Measurements from ENCODE around the gene NBEA.

The NBEA gene

GRCh38 chr13:35292329-35292728 is 350.3 kb downstream of the NBEA start:
- no peak for DNase-seq

DNA sequence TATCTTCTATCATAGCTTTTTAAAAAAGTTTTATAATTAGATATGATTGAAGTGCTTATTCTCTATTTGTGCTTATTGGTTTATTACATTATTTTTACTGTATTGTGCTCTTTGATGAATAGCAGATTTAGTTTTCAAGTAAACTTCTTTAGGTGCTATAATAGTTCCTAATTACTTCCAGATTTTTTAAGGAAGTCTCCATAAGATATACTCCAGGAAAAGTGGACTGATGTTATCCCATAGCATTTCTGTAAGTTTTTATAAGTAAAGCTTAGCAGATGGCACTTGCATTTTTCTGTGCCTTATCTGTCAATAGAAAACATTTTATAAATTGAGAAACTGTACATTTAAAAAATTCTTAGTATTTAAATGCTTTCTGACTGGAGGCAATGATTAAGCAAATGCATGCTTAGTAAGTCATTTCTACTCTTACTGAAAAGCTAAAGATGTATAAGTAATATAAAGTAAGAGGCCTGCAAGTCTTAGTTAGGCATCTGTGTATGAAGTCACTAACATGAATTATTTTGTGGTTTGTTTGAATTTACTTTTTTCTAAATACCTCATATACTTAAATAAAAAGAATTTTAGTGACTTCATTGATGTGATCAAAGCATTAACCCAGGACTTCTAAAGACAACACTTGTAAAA is 351.6 kb downstream of the NBEA start:
- no peak for DNase-seq

DNA sequence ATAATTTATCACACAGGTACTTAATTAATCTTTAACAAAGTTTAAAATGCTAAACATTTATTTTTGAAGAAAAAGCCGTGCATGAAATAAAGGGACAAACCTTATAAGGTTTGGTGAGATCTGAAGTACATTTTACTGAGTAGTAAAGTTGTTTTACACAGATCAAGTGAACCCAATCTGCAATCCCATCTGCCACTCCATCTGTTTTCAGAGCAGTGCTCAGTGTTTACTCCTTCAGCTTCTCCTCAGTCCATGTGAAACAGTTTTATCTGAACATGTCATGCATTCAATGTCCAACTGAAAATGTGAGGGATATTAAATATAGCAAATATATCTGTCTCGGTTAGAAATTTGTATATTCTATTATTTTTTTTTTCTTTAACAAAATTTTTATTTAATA is 367.6 kb downstream of the NBEA start:
- DNase-seq = no peak

DNA sequence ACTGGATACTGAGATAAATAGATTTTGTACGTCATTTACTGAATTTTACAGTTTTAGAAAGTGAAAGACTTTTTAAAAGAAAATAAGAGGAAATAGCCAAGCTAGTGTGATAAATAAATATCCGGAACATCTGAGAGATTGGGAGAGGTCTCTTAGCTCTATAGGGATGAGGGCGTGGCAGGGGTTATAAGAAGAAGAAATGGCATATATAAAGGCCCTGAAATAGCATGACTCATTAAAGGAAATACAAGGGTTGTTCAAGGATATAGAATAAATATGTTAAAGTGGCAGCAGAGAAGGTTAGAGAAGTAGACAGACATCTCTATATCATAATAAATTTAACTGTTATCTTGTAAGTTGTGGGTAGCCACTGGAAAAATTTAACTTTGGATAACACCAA is 390.1 kb downstream of the NBEA start:
- DNase-seq = no peak

DNA sequence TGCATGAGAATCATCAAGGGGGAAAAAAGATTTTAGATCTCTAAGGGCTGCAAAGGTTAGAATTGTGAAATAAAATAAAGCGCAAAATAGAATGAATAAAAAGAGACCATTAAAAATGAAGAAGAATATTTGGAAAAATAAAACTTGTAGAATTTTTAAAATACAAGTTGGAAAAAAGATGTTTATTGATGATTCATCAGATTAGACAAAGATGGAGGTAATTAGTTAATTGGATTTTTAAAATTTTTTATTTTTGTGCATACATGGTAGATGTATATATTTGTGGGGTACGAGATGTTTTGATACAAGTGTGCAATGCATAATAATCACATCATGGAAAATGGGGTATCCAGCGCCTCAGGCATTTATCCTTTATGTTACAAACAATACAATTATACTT is 391.1 kb downstream of the NBEA start:
- DNase-seq = no peak

- DNase-seq = no peak
Observed at GRCh38 chr13:35342440-35342839, 400.4 kb downstream of the NBEA start.

- DNase-seq = no peak
Observed at GRCh38 chr13:35343417-35343816, 401.3 kb downstream of the NBEA start.

DNA sequence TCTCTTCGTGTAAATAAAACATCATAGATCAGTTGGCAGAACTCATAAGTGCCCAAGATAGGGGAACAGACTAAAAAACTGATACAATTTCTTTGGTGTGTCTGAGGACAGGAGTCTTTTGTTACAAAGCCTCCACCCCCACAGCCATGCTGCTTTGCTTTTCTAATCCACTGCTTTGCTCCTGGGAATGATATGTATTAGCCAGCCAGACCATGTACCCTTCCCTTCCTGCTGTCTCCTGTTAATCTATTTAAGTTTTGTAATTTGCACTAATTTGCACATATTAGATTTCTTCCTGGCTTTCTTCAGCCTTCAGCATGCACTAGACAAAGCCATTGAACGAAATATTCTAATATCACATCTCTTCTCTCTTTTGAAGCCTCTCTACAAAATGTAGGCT is 403.9 kb downstream of the NBEA start:
- DNase-seq = no peak

GRCh38 chr13:35346494-35346893 is 404.4 kb downstream of the NBEA start:
- DNase-seq = no peak

GRCh38 chr13:35347679-35348205 is 405.7 kb downstream of the NBEA start:
- DNase-seq = no peak

DNA sequence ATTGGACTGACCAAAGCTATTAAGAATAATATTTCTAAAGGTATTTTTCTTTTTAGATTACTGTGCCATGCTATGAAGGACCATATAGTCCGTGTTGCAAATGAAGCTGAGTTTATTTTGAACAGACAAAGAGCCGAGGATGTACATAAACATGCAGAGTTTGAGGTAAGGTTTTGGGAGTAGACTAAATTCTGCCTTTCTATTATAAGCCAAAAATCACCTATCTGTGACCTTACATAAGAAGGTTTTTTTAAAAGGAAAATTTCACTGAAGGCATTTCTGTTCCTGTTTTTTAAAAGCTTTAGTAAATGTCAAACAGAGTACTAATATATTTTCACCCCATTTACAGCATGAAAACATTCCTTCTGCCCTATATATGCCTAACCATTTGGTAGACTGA is 407.0 kb downstream of the NBEA start:
- no peak for DNase-seq

- DNase-seq = no peak
Observed at GRCh38 chr13:35349673-35350278, 407.7 kb downstream of the NBEA start.

- no peak for DNase-seq
Observed at GRCh38 chr13:35354285-35354684, 412.2 kb downstream of the NBEA start.

DNA sequence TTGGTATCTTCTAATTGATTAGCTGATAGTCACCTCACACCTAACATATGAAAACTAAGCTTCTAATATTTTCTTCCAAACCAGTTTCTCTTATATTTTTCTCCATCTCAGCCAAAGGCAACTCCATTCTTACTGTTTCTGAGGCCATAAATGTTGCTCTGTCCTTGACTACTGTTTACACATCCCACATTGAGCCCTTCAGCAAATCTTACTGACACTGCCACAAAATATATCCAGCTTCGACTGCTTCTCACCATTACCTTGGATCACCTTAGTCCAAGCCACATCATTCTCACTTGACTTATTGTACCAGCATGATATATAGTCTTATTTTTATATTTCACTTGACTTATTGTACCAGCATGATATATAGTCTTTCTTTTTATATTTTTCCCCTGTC is 412.8 kb downstream of the NBEA start:
- no peak for DNase-seq

DNA sequence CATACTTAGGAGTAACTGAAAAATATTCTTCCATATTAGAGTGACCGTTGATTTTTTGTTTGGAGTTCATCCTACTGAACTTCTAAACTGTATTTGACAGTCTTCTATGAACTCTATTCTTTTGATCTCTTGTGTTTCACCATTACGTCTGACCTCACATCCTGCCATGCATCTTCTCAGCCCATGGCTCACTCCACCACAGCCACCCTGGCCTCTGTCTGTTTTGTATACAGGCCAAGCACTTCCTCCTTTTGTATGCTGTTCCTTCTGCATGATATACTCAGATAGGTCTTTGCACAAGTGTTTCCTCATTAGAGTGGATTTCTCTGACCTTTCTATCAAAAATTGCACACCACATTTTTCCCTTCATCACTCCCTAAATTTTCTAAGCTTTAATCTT is 414.5 kb downstream of the NBEA start:
- DNase-seq = no peak

DNA sequence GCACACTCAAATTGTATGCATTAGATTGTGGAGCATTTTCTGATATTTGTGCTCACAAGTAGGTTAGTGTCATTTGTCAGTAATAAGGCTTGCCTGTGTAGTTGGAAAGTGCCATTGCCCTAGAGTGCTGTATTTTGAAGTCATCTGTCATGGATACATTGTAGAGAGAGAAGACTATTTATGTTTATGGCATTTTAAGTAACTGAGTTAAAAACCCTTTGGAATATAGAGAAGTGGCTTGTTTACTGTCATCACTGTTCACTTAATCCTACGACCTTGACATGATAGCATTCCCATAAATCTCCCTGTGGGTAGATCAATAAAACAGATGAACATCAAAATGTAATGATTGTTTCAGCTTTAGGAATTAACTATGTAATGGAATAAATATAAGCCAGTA is 423.8 kb downstream of the NBEA start:
- DNase-seq = no peak

- DNase-seq = no peak
Observed at GRCh38 chr13:35367586-35367985, 425.5 kb downstream of the NBEA start.

DNA sequence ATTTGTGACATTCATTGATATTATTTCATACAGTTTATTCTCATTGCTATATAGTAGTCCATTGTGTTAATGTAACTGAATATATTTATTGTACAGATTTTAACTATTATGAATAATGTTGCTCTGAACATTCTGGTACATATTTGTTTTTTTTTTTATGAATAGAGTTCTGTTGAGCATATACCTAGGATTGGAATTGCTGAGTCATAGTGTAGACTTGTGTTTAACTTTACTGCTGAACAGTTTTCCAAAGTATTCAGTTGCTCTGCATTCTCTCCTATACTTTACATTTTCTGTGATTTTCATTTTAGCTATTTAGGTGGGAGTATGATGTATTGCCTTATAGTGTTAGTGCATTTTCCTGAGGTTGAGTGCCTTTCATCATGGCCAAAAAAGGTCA is 436.9 kb downstream of the NBEA start:
- no peak for DNase-seq

DNA sequence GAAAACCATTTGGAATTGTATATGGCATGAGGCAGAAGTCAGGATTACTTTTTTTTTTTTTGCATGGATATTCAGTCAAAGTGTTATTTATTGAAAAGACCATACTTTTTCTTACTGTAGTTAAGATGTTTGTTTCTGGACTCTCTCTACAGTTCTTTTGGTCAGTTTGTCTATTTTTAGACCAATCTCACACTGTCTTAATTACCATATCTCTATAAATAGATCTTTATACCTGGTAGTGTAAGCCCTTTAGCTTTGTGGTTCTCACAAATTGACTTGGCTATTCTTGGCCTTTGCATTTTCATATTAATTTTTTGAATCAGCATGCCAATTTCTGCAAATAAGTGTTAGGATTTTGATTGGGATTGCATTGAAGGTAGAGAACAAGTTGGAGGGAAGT is 437.6 kb downstream of the NBEA start:
- no peak for DNase-seq

DNA sequence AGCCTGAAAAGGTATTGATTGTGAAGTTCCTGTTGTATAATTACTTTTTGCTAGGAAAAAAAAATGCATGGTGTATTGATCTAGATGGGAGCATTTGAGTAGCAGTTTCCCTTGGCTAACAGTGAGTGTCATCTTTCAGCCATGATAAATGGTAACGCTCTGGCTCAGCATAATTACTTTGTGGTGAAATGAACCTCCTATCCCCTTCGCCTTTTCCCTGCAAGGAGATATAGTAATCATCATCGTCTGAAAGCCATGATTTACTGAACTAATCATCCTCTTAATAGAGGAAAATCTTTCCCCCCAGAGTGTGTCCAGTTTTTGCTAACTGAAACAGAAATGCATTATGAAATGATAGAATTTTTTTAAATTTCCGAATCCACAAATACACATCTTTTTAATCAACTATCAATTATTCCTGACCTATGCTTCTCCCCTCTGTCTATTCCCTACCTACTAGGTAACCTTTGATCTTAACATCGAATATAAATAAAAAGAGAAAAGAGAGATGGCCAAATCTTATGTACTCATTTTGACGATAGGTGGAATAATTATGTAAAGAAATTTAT is 445.7 kb downstream of the NBEA start:
- no peak for DNase-seq

GRCh38 chr13:35388441-35389355 is 446.6 kb downstream of the NBEA start:
- no peak for DNase-seq

DNA sequence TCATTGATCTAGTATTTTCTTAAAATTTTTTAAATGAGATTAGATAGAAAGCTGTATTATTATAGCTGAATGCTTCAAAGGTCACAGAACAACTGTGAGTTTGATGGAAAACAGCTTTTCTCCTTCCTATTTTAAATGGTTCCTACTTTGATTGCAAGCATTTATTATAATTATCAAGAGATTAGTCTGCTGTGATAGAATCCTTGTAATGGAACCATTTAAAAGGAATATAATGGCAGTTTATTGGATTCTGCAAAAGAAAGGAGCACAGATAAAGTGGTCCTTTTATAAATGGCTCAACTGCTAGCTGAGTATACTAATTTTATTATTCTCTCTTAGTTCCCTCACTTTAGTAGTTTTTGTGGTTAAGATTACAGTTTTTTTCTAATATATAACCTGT is 447.5 kb downstream of the NBEA start:
- DNase-seq = no peak

DNA sequence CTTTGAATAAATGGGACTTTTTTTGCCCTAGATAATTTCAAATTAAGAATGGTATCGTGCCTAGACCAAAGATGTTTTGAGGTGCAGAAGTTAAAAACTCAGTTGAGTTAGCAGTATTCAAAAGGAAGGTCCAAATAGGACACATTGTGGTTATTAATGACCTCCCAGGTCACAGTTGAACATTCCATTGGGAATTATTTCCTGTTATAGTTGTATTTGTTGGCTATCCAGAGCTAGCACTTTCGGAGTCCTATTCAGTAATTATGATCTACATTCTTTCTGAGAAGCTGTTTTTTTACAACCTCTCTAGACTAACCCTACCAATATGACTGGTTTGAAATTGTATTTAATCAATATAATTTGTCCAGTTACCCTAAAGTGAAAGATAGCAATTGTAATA is 450.7 kb downstream of the NBEA start:
- DNase-seq = no peak

GRCh38 chr13:35393886-35394285 is 451.8 kb downstream of the NBEA start:
- DNase-seq = no peak

Data from NCI-H2029 (cell line).